GM20431 (cell line): ENCODE results near the gene RSRC2.

Experiments
- in situ Hi-C: fragments of 300-500 bp; cut with MseI, MboI; formaldehyde crosslinking; loops from one replicate; pipeline ENCODE4 v1.15.0; 2020; ENCODE audit warnings: low sequenced_read_pairs; ENCODE audit not compliant: unreplicated experiment

Gene RSRC2

DNA sequence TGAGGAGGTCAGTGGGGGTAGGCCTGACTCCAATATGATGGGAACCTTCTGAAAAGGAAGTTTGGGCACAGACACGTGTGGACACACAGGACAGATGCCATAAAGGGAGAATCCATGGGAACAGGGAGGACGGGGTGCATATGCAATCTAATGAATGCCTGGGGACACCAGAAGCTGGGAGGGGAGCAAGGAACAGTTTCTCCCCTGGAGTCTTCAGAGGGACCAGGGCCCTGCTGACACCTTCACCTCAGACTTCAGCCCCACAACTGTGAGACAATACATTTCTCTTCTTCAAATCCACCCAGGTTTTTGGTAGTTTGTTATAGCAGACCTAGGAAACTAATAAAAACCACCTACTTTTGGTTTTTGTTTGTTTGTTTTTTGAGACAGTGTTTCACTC lies 69.1 kb downstream of the RSRC2 start:
- in situ Hi-C loops, result no loop called here

DNA sequence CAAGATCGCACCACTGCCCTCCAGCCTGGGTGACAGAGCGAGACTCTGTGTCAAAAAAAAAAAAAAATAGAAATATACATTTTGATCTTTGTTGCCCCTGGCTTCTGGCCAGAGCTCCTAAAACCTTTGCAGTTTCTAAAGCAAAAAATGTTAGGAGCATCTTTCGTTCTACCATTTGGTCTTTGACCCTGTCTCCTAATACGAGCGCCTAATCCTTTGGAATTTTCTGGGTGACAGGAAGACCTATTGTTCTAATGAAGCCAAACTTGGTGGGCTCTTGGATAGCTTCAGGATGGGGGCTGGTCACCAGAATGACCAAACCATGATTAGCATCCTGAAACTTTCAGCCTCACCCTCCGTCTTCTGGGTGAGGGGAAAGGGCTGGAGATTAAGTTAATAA lies 72.0 kb downstream of the RSRC2 start:
- in situ Hi-C loops, result no loop called here

DNA sequence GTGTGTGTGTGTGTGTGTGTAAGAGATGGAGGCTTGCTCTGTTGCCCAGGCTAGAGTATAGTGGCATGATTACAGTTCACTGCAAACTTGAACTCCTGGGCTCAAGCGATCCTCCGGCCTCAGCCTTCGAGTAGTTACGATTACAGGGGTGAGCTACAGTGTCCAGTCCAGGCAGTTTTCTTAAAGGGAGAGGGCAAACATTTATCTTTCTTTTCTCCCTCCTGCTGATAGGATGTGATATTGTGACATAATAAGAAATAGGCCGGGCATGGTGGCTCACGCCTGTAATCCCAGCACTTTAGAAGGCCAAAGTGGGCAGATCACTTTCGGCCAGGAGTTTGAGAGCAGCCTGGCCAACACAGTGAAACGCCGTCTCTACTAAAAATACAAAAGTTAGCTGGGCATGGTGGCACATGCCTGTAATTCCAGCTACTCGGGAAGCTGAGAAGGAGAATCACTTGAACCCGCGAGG lies 72.5 kb downstream of the RSRC2 start:
- in situ Hi-C loops, result no loop called here
